Sigmoid colon (tissue), 4 donors: ENCODE data around the gene TSEN34.

ENCODE experiments used
- EP300 ChIP-seq, 4 donors: sonication (generic); formaldehyde crosslinking; IDR thresholded peaks; one replicate each; pipeline ENCODE4 v1.6.1; 2017; ENCODE audit warnings: antibody characterized with exemption in 4 of 4
- TF ChIP-seq, protein P1 (sequence below), 4 experiments: fragments of 450-650 bp in 3 of 4; fragments of 200-600 bp in 1 of 4; IDR thresholded peaks; one replicate each; pipeline ENCODE4 v1.5.1; 2016 to 2019; ENCODE audit warnings: antibody characterized with exemption in 4 of 4, mild to moderate bottlenecking in 3 of 4, moderate library complexity in 2 of 4

DNA sequence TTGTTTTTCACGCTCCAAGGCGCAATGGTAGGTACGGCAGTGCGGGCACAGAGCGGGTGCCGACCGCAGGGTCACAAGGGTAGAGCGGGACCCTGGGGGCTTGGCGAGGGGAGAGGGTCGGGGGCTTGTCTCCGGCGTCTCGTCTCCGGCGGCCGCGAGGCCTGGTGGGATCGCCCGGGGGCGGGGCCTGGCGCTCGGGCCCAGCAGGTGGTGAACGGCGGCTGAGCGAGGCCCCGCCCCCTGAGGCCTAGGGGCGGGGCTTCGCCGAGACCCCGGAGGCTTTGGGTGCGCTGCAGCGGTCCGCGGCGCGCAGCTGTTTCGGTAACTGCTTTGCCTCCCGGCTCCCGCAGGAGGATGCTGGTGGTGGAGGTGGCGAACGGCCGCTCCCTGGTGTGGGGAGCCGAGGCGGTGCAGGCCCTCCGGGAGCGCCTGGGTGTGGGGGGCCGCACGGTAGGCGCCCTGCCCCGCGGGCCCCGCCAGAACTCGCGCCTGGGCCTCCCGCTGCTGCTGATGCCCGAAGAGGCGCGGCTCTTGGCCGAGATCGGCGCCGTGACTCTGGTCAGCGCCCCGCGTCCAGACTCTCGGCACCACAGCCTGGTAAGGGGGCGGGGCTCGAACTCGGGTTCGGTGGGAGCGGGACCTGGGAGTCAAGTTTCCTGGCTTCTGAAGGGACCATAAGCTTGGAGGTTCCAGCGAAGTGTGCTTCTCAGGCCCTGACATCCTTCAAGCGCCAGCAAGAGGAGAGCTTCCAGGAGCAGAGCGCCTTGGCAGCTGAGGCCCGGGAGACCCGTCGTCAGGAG, at the start of gene TSEN34:
- TF ChIP-seq, protein P1, sequence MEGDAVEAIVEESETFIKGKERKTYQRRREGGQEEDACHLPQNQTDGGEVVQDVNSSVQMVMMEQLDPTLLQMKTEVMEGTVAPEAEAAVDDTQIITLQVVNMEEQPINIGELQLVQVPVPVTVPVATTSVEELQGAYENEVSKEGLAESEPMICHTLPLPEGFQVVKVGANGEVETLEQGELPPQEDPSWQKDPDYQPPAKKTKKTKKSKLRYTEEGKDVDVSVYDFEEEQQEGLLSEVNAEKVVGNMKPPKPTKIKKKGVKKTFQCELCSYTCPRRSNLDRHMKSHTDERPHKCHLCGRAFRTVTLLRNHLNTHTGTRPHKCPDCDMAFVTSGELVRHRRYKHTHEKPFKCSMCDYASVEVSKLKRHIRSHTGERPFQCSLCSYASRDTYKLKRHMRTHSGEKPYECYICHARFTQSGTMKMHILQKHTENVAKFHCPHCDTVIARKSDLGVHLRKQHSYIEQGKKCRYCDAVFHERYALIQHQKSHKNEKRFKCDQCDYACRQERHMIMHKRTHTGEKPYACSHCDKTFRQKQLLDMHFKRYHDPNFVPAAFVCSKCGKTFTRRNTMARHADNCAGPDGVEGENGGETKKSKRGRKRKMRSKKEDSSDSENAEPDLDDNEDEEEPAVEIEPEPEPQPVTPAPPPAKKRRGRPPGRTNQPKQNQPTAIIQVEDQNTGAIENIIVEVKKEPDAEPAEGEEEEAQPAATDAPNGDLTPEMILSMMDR (IDR thresholded peaks at IDR 0.05) = no peak
- TF ChIP-seq EP300 (IDR thresholded peaks at IDR 0.05) = no peak
